Tibial nerve (tissue), 4 donors: ENCODE data around the gene CELA3A.
"Not testable (repeated sequence)": the region's sequence is repeated elsewhere in the genome, so short reads cannot be mapped to it uniquely, and the experiment has no call there.

Experiments used
- CTCF ChIP-seq, 5 experiments: fragments of 200-600 bp in 3 of 5; fragments of 450-650 bp in 2 of 5; sonication (generic) in 3 of 5; IDR thresholded peaks; one replicate each; pipeline ENCODE4 v1.5.1; 2016 to 2019; ENCODE audit warnings: antibody characterized with exemption in 5 of 5, mild to moderate bottlenecking in 3 of 5, moderate library complexity in 2 of 5
- EP300 ChIP-seq, 2 donors: sonication (generic); formaldehyde crosslinking; IDR thresholded peaks; one replicate each; pipeline ENCODE4 v1.6.1; 2017; ENCODE audit warnings: antibody characterized with exemption in 2 of 2, mild to moderate bottlenecking in 1 of 2
- POLR2A ChIP-seq, 2 donors: fragments of 450-650 bp; IDR thresholded peaks; one replicate each; pipeline ENCODE4 v1.6.1; 2017; ENCODE audit warnings: antibody characterized with exemption in 2 of 2, mild to moderate bottlenecking in 2 of 2, moderate library complexity in 2 of 2

GRCh38 chr1:22007262-22007661, 5.8 kb downstream of the CELA3A start:
- not testable (repeated sequence) for TF ChIP-seq POLR2A, CTCF, EP300 (IDR thresholded peaks at IDR 0.05)
